GM15510 (cell line): ENCODE data around the gene CHD5.

ENCODE experiments used
- POLR2A ChIP-seq: IDR thresholded peaks from 3 replicates; pipeline ENCODE4 v1.6.1; 2011; ENCODE audit warnings: borderline replicate concordance; ENCODE audit not compliant: insufficient read length; ENCODE audit errors: extremely low read depth

CHD5 gene

DNA sequence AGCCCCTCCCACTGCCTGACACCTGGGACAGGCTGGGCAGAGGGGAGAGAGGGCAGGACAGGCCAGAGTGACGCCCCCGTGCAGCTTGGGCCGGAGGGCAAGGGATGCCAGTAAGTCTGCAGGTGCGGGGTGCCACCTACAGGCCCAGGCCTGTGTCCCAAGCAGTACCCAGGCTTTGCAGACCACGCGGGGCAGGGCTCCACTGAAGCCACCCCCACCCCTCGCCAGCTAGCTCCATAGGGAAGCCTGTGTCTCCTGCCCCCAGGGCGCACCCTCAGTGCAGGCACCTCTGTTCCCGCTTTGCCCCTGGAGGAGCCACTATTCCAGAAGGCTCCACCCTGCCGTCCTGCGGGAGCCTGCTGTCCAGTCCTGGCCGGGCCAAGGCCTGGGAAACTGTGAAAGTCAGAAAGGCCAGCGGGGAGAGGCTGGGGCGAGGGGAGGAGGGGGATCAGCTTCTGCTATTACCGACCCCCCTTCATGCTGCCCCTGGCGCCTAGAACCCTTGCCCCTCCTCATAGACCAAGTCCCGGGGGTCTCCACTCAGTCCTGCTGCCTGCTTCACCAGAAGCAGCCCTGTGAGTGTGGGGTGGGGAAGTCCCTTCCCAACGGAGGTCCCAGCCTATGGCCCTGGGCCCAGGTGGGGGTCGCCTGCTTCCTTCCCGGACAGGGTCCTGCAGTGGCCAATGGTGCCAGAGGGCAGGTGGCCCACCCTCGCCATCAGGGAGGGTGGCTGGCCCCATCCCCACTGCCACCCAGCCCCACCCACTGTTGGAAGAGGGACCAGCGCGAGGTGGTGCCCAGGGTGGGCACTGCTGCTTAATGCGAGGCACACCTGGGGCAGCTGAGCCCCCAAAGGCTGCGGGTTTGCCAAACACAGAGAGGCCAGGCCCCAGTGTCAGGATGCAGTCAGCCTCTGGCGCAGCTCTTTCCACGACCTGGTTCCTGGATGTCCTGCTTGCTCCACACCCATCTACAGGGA is 80.0 kb downstream of the CHD5 start:
- no peak for TF ChIP-seq POLR2A

DNA sequence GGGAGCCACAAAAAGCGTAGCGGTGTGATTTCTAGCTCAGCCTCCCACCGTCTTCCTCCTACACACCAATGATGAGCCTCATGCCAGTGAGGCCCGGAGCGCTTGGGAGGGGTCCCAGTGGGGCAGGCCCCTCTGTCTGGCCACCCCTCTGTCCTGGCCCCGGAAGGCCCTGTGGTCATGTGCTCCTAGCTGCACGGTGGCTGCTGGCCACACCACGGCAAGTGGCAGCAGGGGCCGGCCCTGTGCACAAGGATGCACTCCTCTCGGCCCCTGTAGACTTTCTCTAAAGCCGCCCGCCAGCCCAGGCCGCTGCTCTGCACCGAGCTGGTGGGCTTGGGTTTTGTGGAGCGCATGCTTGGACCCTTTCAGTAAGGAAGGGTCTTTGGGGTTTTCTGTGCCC is 80.8 kb downstream of the CHD5 start:
- no peak for TF ChIP-seq POLR2A

- TF ChIP-seq POLR2A = no peak
Measured at GRCh38 chr1:6098303-6099215, 81.6 kb downstream of the CHD5 start.

DNA sequence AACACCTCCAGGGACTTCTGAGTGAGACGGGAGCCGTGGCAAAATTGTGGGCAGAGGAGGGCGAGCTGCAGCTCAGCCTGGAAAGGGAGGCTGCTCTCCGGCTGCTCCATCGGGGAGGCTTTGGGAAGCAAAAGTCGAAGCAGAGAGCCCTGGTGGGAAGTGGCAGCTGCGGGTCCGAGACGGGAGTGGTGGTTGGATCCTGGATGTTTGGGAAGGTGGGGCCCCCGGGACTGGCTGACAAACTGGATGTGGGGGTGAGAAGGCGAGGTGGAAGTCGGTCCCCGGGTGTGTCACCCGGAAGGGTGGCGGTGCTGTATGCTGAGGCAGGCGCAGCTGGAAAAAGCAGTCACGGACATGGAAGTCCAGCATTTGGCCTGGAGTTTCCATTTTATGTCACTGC is 82.3 kb downstream of the CHD5 start:
- TF ChIP-seq POLR2A = no peak

DNA sequence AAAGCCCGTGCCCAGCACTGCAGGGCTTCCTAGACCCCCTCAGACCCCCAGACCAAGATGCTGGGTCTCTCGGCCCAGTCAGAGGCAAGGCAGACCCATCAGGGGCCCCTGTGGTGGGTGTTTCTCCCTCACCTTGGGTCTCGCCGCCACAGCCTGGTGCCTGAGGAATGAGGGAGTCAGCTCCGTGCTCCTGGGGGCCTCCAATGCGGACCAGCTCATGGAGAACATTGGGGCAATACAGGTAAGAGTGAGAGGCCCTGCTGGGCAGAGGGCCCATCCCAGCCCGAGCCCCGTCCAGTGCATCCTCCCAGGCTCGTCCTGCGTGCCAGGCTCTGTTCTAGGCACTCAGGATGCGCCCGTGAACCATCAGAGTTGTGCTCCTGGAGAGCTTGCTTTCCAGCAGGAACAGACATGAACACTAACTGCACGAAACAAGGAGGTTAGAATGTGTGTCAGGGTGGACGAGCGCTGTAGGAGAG is 83.0 kb downstream of the CHD5 start:
- no peak for TF ChIP-seq POLR2A

DNA sequence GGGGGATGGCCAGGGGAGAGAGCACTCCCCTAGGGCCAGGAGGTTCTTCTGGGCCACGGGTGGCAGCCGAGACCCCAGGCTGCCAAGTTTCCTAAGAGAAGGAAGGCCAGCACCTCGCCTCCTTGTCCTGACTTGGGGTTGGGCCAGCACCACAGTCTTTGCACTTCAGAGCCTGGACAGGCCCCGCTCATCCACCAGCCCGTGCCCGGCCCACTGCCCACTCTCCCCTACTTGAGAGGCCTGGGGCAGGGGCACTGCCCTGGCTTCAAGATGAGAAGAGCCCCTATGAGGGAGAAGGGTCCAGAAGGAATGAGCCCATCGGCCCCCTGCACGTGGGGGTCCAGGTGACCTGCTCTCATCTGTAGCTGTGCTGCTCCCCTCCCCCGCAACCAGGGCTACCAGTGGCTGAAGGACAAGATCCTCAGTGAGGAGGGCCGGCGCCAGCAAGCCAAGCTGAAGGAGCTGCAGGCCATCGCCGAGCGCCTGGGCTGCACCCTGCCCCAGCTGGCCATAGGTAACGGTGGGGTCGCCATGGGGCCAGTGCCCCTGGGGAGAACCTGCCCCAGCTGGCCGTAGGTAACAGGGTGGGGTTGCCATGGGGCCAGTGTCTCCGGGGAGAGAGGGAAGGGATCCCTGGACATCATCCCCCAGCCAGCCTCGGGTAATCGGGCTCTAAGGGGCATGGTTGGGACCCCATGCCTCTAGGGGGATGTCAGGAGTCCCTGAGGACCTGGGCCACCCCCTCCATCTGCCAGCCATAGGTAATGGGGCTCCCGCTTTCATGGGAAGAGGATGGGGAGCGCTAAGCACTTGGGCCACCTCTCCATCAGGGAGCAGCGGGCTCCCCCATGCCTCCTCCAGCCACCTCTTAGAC is 83.6 kb downstream of the CHD5 start:
- TF ChIP-seq POLR2A = no peak

DNA sequence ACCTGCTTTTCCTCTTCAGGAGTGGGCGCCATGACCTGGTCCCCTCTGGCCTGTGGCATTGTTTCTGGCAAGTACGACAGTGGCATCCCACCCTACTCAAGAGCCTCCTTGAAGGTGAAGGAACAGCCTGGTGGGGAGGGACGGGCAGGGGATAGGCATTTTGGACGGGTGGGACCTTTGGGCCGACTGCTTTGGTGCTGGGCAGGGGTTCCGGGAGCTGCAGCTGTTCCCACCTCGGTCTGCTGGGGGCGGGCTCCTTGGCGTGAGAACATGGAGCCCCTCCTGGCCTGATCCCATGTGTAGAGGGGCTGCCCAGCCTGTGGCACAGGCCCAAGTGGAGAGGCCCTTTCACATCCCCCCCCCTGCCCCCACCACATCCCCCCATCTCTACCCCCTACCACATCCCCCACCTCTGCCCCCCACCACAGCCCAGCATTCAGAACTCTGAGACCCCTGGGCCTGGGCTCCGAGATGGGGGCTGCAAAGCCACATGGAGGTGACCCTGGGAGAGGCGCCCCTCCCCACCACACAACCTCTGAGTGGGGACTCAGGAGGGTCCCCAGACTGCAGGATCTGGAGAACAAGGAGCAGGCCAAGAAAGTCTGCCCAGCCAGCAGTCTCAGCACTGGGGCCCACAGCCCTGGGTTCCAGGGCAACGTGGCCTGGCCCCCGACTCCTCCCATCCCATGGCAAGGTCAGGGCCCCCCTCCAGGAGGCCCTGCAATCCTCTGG is 84.4 kb downstream of the CHD5 start:
- TF ChIP-seq POLR2A = no peak

- no peak for TF ChIP-seq POLR2A
Measured at GRCh38 chr1:6094801-6095505, 85.2 kb downstream of the CHD5 start.

- TF ChIP-seq POLR2A = no peak
Measured at GRCh38 chr1:6094246-6094645, 85.9 kb downstream of the CHD5 start.

DNA sequence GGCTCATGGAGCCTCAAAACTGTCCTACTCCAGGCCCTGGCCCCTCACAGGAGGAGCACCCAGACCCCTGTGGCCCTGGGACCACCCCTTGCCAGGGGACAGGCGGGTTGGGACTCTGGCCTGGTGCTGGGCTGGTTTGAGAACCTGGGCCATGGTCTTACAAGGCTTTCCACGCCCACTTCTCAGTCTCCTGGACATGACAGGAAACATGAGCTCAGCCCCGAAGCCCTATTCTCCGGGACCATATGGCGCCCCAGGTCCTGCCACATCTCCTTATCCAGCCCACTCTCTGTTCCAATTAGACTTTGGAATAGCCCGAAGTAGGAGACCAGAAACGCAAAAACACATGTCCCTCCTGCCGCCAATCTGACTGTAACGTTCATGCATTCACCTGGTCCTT is 86.5 kb downstream of the CHD5 start:
- no peak for TF ChIP-seq POLR2A

DNA sequence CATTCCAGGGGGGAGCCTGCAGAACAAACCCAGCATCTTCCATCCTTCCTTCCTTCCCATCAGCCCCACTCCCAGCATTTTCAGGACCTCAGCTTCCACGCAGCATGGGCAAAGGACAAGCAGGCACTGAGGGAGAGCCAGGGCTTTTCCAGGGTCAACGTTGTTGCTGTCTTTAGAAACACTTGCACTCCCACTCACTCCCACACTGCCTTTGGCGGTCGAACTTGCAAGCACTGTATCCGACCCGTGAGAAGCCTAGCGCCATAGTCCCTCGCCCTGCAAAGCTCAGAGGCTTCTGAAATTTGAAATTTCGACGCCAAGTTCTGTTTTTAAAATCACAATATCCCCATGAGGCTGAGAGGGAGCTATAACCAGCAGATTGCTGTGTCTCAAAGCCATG is 87.0 kb downstream of the CHD5 start:
- TF ChIP-seq POLR2A = no peak

DNA sequence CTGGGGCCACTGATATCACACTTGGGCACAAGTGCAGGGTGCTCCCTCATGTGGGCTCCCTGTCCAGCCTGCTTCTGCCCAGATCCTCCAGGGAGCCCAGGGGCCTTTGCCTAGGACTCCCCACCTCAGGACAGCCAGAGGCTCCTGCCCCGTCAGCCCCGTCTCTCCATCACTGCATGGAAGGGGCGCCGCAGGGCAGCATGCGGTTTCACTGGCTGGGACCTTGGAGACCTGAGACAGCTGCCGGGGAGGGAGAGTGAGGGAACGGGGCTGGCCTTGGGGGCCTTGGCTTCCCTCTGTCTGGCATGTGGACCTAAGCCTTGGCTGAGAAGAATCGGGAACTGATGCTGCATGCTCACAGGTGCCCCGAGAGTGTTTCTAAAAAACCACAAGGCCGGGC is 87.9 kb downstream of the CHD5 start:
- TF ChIP-seq POLR2A = no peak

DNA sequence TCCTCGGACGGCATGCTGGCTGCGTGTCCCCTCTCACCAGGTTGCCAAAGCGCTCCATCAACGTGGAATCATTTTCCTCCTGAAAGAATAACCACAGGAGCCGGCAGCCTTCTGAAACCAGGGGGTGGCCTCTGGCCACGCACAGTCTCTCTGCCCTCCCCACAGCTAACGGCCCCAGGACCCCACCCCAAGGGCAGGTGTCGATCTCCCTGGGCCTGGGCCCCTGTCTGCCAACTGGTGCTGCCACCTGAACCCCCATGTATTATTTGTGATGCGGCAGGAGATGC is 88.4 kb downstream of the CHD5 start:
- no peak for TF ChIP-seq POLR2A
